GM21447 (cell line): ENCODE measurements around the gene CNEP1R1.
A peak's percentile ranks its signal among the peaks of the same experiment; 100 is the strongest.

Experiments
- ATAC-seq: cut with Tn5 transposase; IDR thresholded peaks from one replicate; pipeline ENCODE4 v1.9.1; 2021; ENCODE audit not compliant: unreplicated experiment

CNEP1R1 gene

DNA sequence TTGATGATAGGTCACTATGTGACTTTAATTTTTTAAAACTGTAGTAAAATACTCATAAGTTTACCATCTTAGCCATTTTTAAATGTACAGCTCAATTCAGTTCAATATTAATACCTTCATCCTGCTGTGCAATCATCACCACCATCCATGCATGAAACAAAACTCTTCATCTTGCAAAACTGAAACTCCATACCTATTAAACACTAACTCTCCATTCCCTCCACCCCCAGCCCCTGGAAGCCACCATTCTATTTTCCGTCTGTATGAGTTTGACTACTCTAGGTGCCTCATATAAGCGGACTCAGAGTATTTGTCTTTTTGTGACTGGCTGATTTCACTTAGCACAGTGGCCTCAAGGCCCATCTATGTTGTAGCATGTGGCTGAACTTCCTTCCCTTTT, 9.4 kb upstream of the CNEP1R1 start:
- peak; percentile 46 for ATAC-seq

DNA sequence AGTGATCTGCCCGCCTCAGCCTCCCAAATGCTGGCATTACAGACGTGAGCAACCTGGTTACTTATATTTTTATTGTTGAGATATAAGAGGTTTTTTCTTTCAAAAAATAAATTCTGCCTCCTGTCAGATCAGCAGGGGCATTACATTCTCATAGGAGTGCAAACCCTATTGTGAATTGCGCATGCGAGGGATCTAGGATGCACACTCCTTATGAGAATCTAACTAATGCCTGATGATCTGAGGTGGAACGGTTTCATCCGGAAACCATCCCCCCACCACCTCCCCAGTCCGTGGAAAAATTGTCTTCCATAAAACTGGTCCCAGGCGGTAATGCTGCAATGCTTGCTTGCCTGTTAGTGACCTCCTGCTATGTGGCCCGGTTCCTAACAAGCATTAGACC, 7.5 kb upstream of the CNEP1R1 start:
- ATAC-seq, result no peak

DNA sequence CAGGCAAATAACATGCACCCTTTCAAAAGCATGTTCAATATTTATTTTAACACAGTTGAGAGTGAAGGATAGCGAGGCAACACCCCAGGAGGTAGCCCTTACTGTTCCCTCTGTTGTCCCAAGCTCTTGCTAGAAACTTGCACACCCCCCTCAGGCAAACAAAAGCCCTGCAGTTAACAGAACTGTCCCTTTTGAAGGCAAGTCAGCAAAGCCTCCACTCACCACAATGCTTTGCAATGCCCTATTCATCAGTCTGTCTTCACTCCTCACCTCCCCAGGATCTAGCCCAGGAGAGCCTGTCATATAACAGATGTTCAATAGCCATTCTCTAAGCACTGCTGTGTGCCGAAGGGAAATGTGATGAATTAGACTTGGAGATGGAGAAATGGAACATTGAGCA, 3.5 kb upstream of the CNEP1R1 start:
- no peak for ATAC-seq

DNA sequence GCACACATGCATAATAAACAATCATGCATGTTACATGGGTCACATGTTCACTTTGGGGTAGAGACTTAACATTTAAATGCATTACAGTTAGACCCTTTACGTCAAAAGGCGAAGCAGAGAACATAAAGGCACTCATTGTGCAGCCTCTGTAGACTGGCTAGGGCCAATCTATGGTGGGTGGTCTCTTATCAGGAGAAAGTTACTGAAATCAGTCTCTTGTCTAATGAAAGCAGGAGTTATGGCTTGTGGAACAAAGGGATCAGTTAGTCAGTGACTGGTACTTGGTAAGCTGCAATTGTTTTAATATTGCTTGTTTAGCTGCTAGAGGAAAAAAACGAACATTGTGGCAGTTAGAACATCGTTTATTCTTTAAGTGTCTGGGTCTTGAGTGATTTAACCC, 1.4 kb upstream of the CNEP1R1 start:
- ATAC-seq, result no peak

DNA sequence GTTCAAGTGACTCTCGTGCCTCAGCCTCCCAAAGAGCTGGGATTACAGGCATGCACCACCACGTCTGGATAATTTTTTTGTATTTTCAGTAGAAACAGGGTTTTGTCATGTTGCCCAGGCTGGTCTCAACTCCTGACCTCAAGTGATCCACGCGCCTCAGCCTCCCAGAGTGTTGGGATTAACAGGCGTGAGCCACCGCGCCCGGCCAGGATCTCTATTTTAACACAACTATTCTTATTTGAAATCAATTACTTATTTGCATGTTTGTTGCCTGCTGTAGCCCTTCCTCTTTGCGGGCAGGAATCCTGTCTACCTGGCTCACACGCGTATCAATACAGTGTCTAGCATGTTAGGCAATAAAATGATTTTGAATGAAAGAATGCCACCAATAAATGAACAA, 818 bp upstream of the CNEP1R1 start:
- no peak for ATAC-seq

DNA sequence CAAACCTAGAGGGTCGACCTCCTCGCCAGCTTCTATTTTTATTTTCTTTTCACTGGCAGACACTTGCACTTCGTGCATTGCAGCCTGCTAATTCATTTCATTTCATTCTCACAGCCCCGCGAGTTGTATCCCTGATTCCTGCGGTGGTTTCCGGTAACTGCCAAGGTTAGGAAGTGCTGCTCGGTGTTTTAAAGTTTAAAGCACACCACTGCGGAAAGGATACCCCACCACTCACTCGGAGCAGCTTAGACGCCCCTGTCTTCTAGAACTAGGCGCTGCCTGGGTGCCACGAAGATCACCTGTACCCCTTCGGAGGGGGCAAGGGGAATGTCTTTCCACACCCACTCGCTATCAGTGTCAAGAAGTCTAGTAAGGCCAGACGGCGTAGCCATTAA, 509 bp downstream of the CNEP1R1 start:
- peak; percentile 10 for ATAC-seq

DNA sequence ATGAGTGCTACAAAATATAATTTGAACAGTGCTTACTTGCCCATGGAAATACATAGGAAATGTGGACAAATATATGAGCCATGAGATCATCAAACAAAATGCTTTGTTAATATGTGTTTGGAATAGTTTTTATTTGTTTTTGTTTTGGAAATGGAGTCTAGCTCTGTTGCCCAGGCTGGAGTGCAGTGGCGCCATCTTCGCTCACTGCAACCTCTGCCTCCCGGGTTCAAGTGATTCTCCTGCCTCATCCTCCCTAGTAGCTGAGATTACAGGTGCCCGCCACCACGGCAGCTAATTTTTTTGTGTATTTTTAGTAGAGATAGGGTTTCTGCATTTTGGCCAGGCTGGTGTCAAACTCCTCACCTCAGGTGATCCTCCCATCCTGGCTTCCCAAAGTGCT, 2.8 kb downstream of the CNEP1R1 start:
- no peak for ATAC-seq

DNA sequence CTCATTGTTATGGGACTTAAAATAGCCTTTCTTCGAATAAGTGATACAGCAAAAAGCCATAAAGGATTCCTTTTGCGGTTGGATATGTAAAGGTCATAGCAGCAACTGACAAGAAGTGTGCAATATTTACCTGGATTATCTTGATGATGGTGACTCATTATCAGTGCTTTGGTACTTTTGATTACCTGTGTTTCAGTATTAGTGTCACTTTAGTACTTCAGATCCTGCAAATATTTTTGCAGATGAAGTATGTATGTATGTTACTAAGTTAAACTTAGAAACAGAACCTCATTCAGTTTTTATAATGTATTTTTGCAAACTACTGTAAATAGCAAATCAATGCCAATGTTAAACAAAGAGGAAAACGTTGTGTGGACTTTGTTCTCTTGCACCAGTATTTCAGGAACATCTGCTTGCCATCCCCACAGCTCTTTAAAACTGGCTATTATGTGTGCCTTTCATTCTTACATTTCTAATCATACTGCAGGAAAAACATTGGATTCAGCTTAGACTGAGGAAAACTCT, 10.5 kb downstream of the CNEP1R1 start:
- ATAC-seq, result no peak

DNA sequence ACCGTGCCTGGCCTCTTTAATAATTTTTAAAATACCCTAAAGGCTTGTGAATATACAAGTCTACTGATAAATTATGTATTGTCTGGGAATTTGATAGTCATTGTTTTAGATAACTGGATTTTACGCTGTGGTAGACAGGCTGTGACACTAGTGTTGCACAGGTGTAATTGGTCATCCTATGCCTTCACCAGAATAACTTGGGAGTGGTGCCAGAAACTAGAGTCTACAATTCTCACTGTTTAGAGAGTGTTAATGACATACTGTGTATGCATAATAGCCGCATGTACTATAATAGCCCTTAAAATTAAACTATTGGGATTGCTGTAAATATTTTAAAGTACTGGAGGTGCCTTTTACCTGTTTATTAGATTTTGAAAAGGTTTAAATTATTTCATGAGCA, 11.4 kb downstream of the CNEP1R1 start:
- no peak for ATAC-seq

DNA sequence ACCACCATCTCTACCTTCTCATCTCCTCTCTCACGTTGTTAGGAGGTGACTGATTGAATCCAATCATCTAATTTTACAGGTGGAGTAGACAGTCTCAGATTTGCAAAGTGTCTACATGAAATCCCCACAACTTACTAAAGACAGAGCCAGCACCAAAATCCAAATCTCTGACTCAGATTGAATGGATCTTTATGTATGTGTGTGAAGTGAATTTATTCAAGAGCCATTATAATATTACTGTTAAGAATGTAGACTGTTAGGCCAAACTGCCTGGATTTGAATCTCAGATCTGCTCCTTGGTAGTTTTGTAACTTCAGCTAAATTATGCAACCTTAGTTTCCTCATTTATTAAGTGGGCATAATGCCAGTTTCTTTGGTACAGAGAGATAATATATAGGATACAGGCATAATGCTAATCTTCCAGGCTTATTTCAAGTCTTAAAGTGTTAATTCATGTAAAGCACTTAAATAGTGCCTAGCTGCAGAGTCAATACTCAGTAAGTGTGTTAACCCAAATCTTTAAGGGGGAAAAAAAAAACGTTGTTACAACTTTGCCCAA, 12.7 kb downstream of the CNEP1R1 start:
- no peak for ATAC-seq

DNA sequence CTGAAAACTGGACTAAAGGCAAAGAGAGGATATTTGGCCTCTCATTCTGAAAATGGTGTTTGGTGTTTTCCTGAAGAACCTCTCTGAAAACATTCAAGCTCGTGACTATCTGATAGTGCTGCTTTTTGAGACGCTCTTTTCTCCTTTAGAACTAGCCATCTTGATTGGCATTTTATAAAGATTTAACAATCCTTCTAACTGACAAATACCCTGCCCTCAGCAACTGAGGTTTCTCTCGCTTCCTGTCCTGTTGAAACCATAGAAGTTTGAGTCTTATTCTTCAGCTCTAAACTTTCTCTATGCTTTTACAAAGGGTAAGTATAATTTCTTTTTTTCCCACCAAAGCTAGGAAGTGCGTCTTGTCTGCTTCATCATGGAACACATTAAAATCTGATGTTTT, 13.3 kb downstream of the CNEP1R1 start:
- ATAC-seq, result no peak

DNA sequence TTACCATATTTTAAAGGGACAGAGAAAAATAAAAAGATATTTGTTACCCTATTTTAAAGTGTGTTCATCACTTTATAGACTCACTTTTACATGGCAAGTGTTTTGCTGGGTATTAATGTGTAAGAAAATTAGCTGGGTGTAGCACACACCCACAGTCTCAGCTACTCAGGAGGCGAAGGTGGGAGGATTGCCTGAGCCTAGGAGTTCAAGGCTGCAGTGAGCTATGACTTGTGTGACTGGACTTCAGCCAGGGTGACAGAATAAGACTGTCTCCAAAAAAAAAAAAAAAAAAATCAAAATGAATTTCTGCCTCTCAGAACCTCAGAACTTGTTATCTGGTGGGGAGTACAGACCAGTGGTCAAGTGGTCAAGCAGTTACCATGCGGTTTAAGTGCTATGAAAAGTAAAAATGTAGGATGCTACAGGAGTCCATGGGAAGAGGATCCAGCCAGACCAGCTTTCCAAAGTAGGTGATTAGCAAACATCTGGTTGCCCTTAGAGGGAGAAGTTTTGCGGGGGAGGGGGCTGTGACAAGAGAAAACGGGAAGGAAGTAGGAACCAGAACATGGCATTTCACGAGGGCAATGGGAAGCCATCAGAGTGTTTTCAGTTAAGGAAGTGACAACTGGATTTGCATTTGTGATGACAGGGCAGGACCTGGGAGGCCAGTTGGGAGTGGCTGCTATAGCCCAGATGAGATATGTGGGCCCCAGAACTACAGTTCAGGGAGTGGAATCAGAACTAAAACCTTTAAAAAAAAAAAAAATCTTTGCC, 13.9 kb downstream of the CNEP1R1 start:
- ATAC-seq, result no peak

DNA sequence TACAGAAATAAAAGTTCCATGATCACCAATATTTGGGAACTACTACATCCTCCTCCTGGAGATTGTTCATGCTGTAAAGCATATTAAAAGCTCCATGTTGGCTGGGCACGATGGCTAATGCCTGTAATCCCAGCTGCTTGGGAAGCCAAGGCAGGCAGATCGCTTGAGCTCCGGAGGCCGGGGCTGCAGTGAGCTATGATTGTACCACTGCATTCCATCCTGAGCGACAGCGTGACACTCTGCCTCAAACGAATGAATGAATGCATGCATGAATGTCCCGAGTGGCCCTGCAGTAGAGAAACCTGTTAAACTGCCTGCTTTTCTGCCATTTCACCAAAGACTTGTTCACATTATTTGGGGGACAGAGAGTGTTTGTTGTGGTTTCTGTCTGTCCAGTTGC, 15.0 kb downstream of the CNEP1R1 start:
- no peak for ATAC-seq

DNA sequence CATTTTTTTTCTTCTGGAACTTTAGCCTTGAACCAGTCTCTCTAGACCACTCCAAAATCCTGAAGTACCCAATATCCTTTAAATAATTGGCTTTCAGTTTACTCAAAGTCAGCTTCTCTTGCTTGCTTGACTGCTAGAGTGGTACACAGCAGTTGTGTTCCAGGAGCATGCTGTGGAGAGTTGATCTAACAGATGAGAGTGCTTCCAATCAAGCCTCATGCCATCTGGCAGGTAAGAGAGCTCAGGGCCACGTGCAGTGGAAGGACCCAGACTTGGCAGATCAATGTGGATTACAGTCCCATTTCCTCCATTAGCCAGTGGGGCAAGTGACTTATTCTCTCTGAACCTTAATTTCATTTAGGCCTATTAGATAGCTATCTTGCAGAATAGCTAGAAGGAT, 15.7 kb downstream of the CNEP1R1 start:
- no peak for ATAC-seq

DNA sequence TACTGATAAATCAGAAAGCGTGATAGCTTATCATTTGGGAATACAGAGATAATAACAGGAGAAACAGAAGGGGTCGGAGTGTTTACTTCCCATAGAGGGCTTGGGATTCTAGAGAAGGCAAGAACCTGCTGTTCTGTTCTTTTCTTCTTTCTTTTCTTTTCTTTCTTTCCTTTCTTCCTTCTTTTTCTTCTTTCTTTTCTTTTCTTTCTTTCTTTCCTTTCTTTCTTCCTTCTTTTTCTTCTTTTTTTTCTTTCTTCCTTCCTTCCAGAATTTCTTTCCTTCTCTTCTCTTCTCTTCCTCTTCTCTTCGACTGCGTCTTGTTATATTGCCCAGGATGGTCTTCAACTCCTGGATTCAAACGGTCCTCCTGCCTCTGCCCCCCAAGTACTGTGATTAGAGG, 18.3 kb downstream of the CNEP1R1 start:
- no peak for ATAC-seq

DNA sequence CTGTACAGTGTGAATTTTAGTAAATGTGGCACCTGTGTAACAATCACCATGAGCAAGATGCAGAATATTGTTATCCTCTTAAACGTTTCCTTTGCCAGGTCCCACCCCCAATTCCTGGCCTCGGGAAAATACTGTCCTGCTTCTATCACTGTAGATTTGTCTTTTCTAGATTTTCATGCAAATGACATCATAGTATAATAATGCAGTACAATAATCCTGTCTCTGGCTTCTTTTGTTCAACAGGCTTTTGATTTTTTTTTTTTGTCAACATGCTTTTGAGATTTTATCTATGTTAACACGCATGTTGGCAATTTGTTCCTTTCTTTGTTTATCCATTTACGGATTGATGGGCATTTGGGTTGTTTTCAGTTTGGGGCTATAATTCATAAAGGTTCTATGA, 20.4 kb downstream of the CNEP1R1 start:
- no peak for ATAC-seq

DNA sequence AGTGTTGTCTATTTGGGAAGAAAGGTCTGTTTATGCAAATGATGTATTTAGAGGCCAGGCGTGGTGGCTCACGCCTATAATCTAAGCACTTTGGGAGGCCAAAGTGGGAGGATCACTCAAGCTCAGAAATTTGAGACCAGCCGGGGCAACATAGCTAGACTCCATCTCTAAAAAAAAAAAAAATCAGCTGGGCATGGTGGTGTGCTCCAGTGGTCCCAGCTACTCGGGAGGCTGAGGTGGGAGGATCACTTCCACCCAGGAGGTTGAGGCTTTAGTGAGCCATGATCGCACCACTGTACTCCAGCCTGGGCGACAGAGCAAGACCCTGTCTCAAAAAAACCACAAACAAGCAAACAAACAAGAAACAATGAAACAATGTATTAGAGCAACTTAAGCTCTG, 21.8 kb downstream of the CNEP1R1 start:
- ATAC-seq, result no peak

DNA sequence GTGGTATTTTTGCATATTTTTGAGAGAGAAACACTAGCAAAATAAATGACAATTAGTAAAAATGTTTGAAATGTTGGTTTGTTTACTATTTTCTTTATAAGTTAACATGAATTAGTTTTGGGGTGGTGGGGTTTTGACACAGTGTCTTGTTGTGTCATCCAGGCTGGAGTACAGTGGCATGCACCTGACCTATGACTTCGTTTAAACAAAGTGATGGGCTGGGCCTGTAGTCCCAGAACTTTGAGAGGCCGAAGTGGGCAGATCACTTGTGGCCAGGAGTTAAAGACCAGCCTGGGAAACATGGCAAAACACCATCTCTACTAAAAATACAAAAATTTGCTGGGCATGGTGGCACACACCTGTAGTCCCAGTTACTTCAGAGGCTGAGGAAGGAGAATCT, 22.8 kb downstream of the CNEP1R1 start:
- no peak for ATAC-seq

DNA sequence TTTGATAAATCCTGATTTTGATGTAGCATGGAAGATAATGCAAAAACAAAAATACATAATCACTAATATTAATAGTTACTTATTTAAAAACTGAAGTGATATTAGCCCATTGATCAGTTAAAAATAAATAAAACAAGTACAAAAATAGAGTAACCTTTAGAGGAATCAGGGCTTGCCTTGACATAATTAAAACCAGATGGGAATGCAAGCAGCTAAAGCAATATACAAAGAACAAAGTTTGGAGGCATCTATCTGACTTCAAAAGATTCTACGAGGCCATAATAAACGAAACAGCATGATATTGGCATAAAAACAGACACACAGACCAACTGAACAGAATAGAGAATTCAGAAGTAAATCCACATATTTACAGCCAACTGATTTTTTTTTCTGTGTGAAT, 25.8 kb downstream of the CNEP1R1 start:
- no peak for ATAC-seq

DNA sequence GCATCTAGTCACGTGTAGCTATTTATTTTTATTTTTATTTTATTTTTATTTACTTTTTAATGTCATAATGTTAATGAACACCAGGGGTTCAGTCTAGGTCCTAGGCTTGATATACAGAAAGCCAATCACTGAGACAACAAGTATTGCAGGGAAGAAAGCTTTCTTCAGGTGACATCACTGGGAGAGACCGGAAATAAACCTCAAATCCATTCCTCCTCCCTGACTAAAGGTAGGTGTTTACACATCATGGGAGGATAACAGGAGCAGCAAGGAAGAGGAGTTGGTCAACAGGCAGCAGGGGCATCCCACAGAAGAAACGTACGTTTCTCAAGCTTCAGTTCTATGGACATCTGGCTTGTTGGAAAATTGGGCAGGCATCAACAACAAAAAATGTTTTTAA, 31.2 kb downstream of the CNEP1R1 start:
- no peak for ATAC-seq

DNA sequence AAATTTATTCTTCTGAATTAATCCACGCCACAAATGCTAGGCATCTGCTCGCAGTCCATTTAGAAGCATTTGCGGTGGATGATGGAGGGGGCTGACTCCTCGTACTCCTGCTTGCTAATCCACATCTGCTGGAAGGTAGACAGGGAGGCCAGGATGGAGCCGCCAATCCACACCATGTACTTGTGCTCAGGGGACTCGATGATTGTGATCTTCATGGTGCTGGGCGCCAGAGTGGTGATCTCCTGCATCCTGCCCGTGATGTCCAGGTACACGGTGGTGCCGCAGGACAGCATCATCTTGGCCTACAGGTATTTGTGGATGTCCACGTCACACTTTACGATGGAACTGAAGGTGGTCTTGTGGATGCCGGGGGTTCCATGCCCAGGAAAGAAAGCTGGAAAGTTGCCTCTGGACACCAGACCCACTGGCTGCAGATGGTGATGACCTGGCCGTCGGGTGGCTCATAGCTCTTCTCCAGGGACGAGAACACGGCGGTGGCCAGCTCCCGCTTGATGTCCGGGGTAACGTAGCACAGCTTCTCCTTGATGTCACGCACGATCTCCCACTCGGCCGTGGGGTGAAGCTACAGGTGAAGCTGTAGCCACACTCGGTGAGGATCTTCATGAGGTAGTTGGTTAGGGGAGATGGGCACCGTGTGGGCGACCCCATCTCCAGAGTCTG, 33.2 kb downstream of the CNEP1R1 start:
- no peak for ATAC-seq

DNA sequence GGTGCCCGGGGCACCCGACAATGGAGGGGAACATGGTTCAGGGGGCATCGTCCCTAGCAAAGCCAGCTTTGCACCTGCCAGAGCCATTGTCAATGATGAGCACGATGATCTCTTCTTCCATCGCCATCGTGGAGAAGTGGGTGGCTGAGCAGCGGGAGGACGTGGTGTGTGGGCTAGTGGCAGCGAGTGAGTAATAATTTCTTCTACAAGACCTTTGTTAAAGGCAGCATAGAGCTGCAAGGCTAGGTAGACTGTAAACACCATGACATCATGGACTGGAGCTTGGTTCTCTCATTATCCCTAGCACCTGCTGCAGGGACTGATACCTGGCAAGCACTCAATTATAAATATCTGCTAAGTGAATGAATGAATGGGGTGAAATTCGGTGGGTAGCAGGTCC, 34.1 kb downstream of the CNEP1R1 start:
- no peak for ATAC-seq
